ENCODE data around the gene PACSIN1. TPM values are rescaled to one million over a fixed set of nuclear protein-coding genes. Genes with fewer than 3 reads are reported as not detected.
A peak's percentile ranks its signal among the peaks of the same experiment; 100 is the strongest.

Gene PACSIN1
- total RNA-seq, 2 donors from 2014 or later = 0.52 TPM; not detected in 1

DNA sequence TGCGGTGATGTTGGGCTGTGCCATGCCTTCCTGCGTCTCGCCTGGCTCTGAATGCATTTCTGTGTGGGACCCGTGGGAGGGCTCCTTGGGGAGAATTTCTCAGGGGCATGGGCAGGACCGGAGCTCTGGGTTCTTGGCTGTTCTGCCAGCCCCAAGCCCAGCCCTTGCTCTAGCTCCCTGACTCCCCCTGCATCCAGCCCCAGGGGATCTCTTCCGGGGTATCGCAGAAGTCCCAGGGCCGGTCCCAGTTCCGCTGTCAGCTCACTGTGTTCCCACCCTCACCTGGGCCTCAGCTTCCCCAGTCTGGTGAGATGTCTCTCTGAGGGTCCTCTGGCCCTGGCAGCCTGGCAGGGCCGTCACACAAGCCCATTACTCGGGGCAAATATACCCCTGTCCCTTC lies 69.8 kb downstream of the PACSIN1 start:
- intact Hi-C loops (cut with DNase I) = no loop called here

GRCh38 chr6:34536251-34536958 lies 70.5 kb downstream of the PACSIN1 start:
- Histone ChIP-seq H3K4me1 (peaks cover 8% of the 10 kb centered on the region), H3K27ac (peak overlapping the region in 1 of 4 donors; percentile 3), H3K36me3 (replicated peaks in 1 of 2; ENCODE audit: insufficient read depth in 1 of 2, low read depth in 2 of 2) (no peaks in the 10 kb centered on the region), H3K9me3 (no peaks in the 10 kb centered on the region), H3K27me3 (no peaks in the 10 kb centered on the region), H3K4me3 (no peak overlapping the region)
- TF ChIP-seq, protein P1, sequence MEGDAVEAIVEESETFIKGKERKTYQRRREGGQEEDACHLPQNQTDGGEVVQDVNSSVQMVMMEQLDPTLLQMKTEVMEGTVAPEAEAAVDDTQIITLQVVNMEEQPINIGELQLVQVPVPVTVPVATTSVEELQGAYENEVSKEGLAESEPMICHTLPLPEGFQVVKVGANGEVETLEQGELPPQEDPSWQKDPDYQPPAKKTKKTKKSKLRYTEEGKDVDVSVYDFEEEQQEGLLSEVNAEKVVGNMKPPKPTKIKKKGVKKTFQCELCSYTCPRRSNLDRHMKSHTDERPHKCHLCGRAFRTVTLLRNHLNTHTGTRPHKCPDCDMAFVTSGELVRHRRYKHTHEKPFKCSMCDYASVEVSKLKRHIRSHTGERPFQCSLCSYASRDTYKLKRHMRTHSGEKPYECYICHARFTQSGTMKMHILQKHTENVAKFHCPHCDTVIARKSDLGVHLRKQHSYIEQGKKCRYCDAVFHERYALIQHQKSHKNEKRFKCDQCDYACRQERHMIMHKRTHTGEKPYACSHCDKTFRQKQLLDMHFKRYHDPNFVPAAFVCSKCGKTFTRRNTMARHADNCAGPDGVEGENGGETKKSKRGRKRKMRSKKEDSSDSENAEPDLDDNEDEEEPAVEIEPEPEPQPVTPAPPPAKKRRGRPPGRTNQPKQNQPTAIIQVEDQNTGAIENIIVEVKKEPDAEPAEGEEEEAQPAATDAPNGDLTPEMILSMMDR (IDR thresholded peaks at IDR 0.05) = no peak
- TF ChIP-seq POLR2A (IDR thresholded peaks at IDR 0.05) = no peak
- ATAC-seq (peak; percentile 16), DNase-seq (peak in 3 of 4 donors; percentile 12 to 60 (median 57))
- WGBS, 2 donors = 0 to 33% methylated on average over 1 to 3 of the region's 3 CpGs
- intact Hi-C loops (cut with DNase I) = no loop called here

More for the DNA sequence above, 69.8 kb downstream of the PACSIN1 start:
- TF ChIP-seq POLR2A (IDR thresholded peaks at IDR 0.05) = no peak
- TF ChIP-seq, protein P1 (IDR thresholded peaks at IDR 0.05) = no peak
- WGBS, 2 donors = 85 to 92% methylated on average over 9 to 11 of the region's 11 CpGs
- DNase-seq = no peak
- Histone ChIP-seq H3K27me3 (no peaks in the 10 kb centered on the region), H3K9me3 (no peaks in the 10 kb centered on the region), H3K4me1 (peaks cover 8% of the 10 kb centered on the region), H3K27ac (no peak overlapping the region), H3K4me3 (no peak overlapping the region), H3K36me3 (replicated peaks in 1 of 2; ENCODE audit: insufficient read depth in 1 of 2, low read depth in 2 of 2) (no peaks in the 10 kb centered on the region)
- ATAC-seq = no peak

DNA sequence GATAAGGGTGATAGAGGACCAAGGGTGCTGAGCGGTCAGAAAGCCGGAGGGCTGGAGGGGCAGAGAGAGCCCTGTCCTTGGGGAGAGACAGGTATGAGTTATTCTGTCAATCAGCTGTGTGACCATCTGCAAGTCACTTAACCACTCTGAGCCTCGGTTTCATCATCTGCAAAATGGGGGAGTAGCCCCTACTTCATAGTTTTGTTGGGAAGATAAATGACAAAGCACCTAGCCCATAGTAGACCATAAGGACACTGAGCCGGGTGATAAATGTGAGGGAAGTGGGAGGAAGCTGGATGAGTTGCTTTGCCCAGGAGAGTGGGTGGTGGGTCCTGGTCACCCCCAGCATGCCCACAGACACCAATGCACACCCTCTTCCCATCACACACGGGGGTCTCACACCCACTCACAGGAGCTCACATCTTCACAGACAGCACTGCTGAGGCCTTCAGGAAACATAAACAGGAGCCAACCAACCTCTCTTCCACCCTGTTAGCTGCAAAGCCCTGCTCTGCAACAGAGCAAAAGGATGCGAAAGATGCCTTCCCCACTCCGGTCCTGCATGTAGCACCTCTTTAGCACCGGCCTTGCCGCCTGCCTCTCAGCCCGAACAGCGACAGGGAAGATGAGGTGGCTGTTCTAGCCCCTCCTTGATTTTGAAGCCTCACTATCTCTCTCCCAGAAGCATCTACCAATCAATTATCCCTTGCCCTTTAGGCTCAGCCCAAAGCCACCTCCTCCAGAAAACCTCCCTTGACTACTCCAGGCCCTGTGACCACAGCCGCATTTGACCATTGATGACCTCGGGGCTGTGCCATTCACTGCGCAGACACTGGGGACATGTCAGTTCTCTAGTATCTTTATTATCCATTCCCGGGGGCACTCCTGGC lies 71.3 kb downstream of the PACSIN1 start:
- TF ChIP-seq POLR2A (IDR thresholded peaks at IDR 0.05) = no peak
- TF ChIP-seq, protein P1 (IDR thresholded peaks at IDR 0.05) = no peak
- no peak overlapping the region for H3K4me3 ChIP-seq
- H3K4me1 ChIP-seq = peaks cover 8% of the 10 kb centered on the region
- intact Hi-C loops (cut with DNase I) = no loop called here
- no peaks in the 10 kb centered on the region for H3K27me3 ChIP-seq
- H3K36me3 ChIP-seq (replicated peaks in 1 of 2; ENCODE audit: insufficient read depth in 1 of 2, low read depth in 2 of 2) = no peaks in the 10 kb centered on the region
- H3K9me3 ChIP-seq = no peaks in the 10 kb centered on the region
- ATAC-seq (no peak), DNase-seq (no peak)
- H3K27ac ChIP-seq = no peak overlapping the region
- 85 to 88% methylated on average over 12 to 15 of the region's 15 CpGs for WGBS, 2 donors

DNA sequence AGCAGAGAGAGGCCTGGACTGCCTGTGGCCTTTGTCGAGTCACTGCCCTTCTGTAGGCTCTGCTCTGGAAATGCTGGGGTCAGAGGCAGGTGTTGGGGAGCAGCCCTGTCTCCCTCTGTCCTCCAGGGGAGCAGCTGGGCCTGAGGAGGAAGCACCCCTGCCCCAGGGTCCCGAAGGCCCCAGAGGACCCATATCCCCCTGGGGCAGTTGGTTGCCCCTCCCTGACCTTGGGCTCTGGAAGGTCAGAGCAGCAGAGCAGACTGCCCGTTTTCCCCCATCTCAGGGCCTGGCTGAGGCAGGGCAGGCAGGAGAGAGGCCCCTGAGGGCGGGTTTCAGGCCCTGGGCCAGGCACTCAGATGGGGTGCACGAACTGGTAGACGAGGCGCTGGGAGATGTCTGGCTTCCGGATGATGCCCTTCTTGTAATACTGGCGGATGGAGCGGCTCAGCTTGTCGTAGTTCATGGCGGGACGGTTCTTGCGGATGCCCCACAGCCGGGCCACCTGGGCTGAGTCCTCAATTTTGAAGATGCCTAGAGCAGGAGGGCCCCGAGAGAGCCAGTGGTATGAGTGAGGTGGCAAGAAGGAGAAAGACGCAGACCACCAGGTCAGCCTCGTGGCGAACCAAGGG lies 72.2 kb downstream of the PACSIN1 start:
- no peaks in the 10 kb centered on the region for H3K27me3 ChIP-seq
- no peak for TF ChIP-seq POLR2A (IDR thresholded peaks at IDR 0.05)
- TF ChIP-seq, protein P1 (IDR thresholded peaks at IDR 0.05) = no peak
- 91 to 95% methylated on average over 12 to 19 of the region's 19 CpGs for WGBS, 2 donors

More for the DNA sequence above, 72.2 kb downstream of the PACSIN1 start:
- Histone ChIP-seq H3K4me3 (no peak overlapping the region), H3K4me1 (peaks cover 8% of the 10 kb centered on the region), H3K27ac (no peak overlapping the region), H3K9me3 (no peaks in the 10 kb centered on the region), H3K36me3 (replicated peaks in 1 of 2; ENCODE audit: insufficient read depth in 1 of 2, low read depth in 2 of 2) (no peaks in the 10 kb centered on the region)
- ATAC-seq = no peak
- DNase-seq = no peak
- intact Hi-C loops (cut with DNase I) = no loop called here
